Activated CD4-positive, alpha-beta T cell treated with anti-CD3 and anti-CD28 coated beads, Interleukin-2, amount 50 U/mL, for 24 hours (primary cell): ENCODE results near the gene NAA38.
"Not testable (repeated sequence)": the region's sequence is repeated elsewhere in the genome, so short reads cannot be mapped to it uniquely, and the experiment has no call there.

ENCODE experiments used
- DNase-seq, 2 donors: peaks; one replicate each; pipeline ENCODE4 v3.0.0-alpha.2; 2020; ENCODE audit warnings: low read depth in 1 of 2, low spot score in 1 of 2

NAA38 gene

GRCh38 chr17:7882068-7882467 lies 24.7 kb upstream of the NAA38 start:
- no peak for DNase-seq

GRCh38 chr17:7881276-7882054 lies 24.1 kb upstream of the NAA38 start:
- no peak for DNase-seq

- DNase-seq, result no peak
These were observed 22.9 kb upstream of the NAA38 start for GRCh38 chr17:7880076-7880868.

GRCh38 chr17:7878234-7878633 lies 20.9 kb upstream of the NAA38 start:
- no peak for DNase-seq

GRCh38 chr17:7875804-7876370 lies 18.5 kb upstream of the NAA38 start:
- DNase-seq, result no peak

DNA sequence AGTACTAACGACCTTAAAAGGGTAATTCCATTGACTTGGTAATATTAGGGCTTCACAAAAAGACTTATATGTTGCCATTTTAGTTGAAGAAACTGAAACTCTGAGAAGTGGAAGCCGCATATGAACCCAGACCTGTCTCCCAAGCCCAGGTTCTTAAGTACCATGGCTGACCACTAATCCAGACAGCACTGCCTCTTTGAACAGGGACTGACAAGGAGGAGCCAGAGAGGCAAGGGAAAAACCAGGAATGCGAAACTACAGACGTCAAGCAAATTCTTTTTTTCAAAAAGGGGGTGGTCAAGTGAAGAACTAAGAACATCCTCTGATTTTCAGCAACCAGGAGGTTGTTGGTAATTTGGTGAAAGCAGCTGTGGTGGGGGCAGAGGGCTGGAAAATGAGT lies 15.7 kb upstream of the NAA38 start:
- no peak for DNase-seq

DNA sequence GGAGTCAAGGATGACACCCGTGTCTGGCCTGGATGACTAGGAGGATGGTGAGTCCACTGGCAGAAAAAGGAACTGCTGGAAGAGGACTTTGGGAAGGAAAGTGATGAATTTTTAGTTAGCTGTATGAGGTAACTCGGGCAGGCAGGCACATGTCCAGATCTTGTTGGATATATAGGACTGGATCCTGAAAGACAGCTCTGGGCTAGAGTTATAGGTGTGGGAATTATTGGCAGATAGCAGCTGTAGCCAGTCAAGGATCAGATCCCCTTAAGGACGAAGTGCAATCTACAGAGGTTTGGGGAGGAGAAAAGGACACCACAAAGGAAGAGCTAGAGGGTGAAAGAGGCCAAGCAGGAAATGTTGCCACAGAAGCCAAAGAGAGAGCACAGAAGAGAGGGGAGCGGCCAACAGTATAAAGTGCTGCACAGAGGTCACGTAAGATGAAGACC lies 10.5 kb upstream of the NAA38 start:
- DNase-seq, result no peak

GRCh38 chr17:7864995-7865650 lies 7.8 kb upstream of the NAA38 start:
- no peak for DNase-seq

GRCh38 chr17:7864384-7864783 lies 7.0 kb upstream of the NAA38 start:
- not testable (repeated sequence) for DNase-seq

GRCh38 chr17:7862692-7863437 lies 5.5 kb upstream of the NAA38 start:
- DNase-seq, result no peak

DNA sequence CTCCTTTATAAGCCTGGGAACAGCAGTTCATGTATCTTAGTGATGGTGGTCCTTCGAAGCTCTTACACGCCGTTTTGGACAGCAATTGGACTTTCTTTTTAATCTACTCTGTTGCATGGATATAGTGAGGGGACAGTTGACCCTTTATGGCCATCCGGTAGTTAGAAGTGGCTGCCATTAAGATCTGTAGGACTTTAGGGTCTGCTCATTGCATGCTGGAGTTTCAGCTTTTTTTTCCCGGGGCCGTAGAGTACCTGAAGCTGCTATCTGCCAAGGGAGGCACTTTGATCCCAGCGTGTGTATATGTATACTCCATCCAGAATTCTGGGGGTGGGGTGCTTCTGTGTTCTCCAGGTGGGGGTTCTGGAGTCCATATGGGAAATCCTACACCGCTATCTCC lies 1.7 kb upstream of the NAA38 start:
- DNase-seq, result no peak

- no peak for DNase-seq
These were observed 1.1 kb upstream of the NAA38 start for GRCh38 chr17:7858522-7858810.

DNA sequence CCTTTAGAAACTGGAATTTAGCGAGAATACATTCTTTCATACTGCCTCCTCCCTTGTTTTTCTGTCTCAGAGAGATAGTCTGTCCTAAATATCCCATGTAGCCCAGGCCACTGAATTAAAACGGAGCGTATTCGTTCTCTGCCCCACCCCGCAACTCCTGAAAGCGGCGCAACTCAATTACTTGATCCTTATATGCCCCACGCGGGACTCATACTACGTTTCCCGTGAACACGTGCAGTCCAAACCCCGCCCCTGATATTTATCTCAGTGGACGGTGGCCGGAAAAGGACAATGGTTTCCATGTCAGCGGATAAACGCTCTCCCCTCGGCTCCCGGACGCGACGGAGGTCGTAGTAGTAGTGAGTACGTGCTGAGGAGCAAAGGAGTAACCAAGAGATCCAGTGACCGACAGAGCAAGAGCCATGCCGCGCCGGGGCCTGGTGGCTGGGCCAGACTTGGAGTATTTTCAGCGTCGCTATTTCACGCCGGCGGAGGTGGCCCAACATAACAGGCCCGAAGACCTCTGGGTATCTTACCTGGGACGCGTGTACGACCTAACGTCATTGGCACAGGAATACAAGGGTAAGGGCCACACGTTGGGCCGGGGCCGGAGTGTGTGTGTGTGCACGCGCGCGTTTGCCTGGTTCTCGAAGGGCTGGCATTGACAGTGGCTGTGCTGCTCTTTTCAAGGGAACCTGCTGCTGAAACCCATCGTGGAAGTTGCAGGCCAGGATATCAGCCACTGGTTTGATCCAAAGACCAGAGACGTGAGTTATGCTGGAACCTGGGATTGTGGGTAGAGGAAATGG lies 558 bp upstream of the NAA38 start, which contains the start of gene CYB5D1:
TSS of gene CYB5D1 (plus strand) at position 291 of the 809 bp plus-strand sequence. CDS start at position 423, 132 bp downstream.
- DNase-seq, result peak; percentile 82 to 90

- DNase-seq, result no peak
These were observed 1.1 kb downstream of the NAA38 start for GRCh38 chr17:7856011-7856810.

DNA sequence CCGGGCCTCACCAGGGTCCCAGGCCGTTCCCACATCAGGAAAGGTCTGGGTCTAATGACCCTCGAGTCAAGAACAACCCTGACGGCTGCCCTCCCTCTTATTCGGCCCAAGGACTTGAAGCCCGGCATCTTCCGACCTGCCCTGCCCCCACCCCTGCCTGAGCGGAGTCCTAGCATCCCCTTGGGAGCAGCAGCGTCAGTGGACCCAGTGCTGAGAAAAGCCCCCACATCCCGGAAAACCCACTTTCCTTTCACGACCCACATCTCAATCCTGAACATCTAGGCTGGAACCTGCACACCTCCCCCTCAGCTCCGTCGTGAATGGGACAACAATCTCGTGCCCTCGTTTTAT lies 1.7 kb downstream of the NAA38 start:
- no peak for DNase-seq

DNA sequence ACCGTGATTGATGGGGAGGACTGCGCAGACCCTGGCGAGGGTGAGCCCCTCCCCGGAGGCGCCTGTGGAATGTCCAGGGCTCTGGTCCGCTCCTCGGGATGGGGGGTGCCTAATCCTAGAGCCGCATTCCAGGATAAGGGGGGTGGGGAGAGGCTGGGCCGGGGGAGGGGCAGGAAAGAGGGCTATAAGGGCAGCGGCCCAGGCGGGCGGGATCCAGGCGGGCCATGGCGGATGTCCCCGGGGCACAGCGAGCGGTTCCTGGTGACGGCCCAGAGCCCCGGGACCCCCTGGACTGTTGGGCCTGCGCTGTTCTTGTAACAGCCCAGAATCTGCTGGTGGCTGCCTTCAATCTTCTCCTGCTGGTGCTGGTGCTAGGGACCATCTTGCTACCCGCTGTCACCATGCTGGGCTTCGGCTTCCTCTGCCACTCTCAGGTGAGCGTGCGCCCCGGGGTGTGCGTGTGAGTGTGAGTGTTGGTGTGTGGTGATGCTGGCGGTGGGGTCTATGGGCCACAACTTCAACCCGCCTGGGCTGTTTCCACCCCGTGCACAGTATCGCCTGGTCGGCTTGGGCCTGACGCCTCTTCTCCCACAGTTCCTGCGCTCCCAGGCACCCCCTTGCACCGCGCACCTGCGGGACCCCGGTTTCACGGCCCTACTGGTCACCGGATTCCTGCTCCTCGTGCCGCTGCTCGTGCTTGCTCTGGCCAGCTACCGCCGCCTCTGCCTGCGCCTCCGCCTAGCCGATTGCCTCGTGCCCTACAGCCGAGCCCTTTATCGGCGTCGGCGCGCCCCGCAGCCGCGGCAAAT lies 2.3 kb downstream of the NAA38 start, which contains the start of gene TMEM88:
TSS of gene TMEM88 (plus strand) at position 216 of the 809 bp plus-strand sequence. CDS start at position 225, 9 bp downstream.
- no peak for DNase-seq

DNA sequence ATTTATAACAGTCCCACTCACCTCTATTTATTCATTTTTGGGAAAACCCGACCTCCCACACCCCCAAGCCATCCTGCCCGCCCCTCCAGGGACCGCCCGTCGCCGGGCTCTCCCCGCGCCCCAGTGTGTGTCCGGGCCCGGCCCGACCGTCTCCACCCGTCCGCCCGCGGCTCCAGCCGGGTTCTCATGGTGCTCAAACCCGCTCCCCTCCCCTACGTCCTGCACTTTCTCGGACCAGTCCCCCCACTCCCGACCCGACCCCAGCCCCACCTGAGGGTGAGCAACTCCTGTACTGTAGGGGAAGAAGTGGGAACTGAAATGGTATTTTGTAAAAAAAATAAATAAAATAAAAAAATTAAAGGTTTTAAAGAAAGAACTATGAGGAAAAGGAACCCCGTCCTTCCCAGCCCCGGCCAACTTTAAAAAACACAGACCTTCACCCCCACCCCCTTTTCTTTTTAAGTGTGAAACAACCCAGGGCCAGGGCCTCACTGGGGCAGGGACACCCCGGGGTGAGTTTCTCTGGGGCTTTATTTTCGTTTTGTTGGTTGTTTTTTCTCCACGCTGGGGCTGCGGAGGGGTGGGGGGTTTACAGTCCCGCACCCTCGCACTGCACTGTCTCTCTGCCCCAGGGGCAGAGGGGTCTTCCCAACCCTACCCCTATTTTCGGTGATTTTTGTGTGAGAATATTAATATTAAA lies 3.1 kb downstream of the NAA38 start:
- DNase-seq, result no peak

DNA sequence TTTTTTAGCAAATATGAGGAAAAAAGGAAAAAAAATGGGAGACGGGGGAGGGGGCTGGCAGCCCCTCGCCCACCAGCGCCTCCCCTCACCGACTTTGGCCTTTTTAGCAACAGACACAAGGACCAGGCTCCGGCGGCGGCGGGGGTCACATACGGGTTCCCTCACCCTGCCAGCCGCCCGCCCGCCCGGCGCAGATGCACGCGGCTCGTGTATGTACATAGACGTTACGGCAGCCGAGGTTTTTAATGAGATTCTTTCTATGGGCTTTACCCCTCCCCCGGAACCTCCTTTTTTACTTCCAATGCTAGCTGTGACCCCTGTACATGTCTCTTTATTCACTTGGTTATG lies 3.7 kb downstream of the NAA38 start:
- no peak for DNase-seq
